IPS-18a (cell line): ENCODE results near the gene TLE4.
"Not testable (repeated sequence)": the region's sequence is repeated elsewhere in the genome, so short reads cannot be mapped to it uniquely, and the experiment has no call there.

ENCODE experiments used
- H3K27ac ChIP-seq: one replicate; pipeline ENCODE4 v1.5.1; 2013; ENCODE audit warnings: low read length
- H3K27me3 ChIP-seq: one replicate; pipeline ENCODE4 v1.6.1; 2013; ENCODE audit warnings: mild to moderate bottlenecking, low read length; ENCODE audit not compliant: control insufficient read depth, insufficient read depth
- H3K36me3 ChIP-seq: one replicate; pipeline ENCODE4 v1.6.1; 2013; ENCODE audit warnings: low read depth, low read length; ENCODE audit not compliant: control insufficient read depth
- H3K4me1 ChIP-seq: one replicate; pipeline ENCODE4 v1.6.1; 2013; ENCODE audit warnings: low read depth, low read length; ENCODE audit not compliant: control insufficient read depth
- H3K4me3 ChIP-seq: one replicate; pipeline ENCODE4 v1.5.1; 2013; ENCODE audit warnings: low read length
- H3K9ac ChIP-seq: one replicate; pipeline ENCODE4 v1.6.1; 2013; ENCODE audit warnings: mild to moderate bottlenecking, low read length, moderate library complexity
- H3K9me3 ChIP-seq: one replicate; pipeline ENCODE4 v1.6.1; 2013; ENCODE audit warnings: low read depth, low read length; ENCODE audit not compliant: control insufficient read depth

Gene TLE4

GRCh38 chr9:79630521-79631403 is 59.0 kb downstream of the TLE4 start:
- Histone ChIP-seq H3K9me3 (no peaks in the 10 kb centered on the region), H3K27me3 (no peaks in the 10 kb centered on the region), H3K36me3 (no peaks in the 10 kb centered on the region), H3K27ac (no peak overlapping the region), H3K4me3 (no peak overlapping the region), H3K9ac (no peak overlapping the region), H3K4me1 (peaks cover 10% of the 10 kb centered on the region)

GRCh38 chr9:79632060-79632459 is 60.3 kb downstream of the TLE4 start:
- Histone ChIP-seq H3K27ac (no peak overlapping the region), H3K4me3 (no peak overlapping the region), H3K4me1 (peaks cover 10% of the 10 kb centered on the region), H3K9ac (no peak overlapping the region), H3K27me3 (no peaks in the 10 kb centered on the region), H3K36me3 (no peaks in the 10 kb centered on the region), H3K9me3 (no peaks in the 10 kb centered on the region)

GRCh38 chr9:79632705-79633104 is 60.9 kb downstream of the TLE4 start:
- Histone ChIP-seq H3K27ac (no peak overlapping the region), H3K4me3 (no peak overlapping the region), H3K9me3 (no peaks in the 10 kb centered on the region), H3K36me3 (no peaks in the 10 kb centered on the region), H3K27me3 (no peaks in the 10 kb centered on the region), H3K4me1 (peaks cover 10% of the 10 kb centered on the region), H3K9ac (no peak overlapping the region)

GRCh38 chr9:79633558-79633957 is 61.8 kb downstream of the TLE4 start:
- Histone ChIP-seq H3K36me3 (no peaks in the 10 kb centered on the region), H3K27ac (no peak overlapping the region), H3K9ac (no peak overlapping the region), H3K9me3 (no peaks in the 10 kb centered on the region), H3K27me3 (no peaks in the 10 kb centered on the region), H3K4me1 (peaks cover 6% of the 10 kb centered on the region), H3K4me3 (no peak overlapping the region)

GRCh38 chr9:79637177-79637925 is 65.6 kb downstream of the TLE4 start:
- Histone ChIP-seq H3K27me3 (no peaks in the 10 kb centered on the region), H3K9me3 (no peaks in the 10 kb centered on the region), H3K36me3 (no peaks in the 10 kb centered on the region), H3K4me1 (peaks cover 6% of the 10 kb centered on the region), H3K4me3 (no peak overlapping the region), H3K27ac (no peak overlapping the region), H3K9ac (no peak overlapping the region)

GRCh38 chr9:79638806-79639205 is 67.0 kb downstream of the TLE4 start:
- no peak overlapping the region for H3K27ac ChIP-seq
- no peaks in the 10 kb centered on the region for H3K4me1 ChIP-seq
- no peaks in the 10 kb centered on the region for H3K36me3 ChIP-seq
- no peak overlapping the region for H3K4me3 ChIP-seq
- no peaks in the 10 kb centered on the region for H3K27me3 ChIP-seq
- H3K9ac ChIP-seq, result no peak overlapping the region
- H3K9me3 ChIP-seq, result no peaks in the 10 kb centered on the region

GRCh38 chr9:79639354-79639753 is 67.6 kb downstream of the TLE4 start:
- Histone ChIP-seq H3K9ac (no peak overlapping the region), H3K27ac (no peak overlapping the region), H3K9me3 (no peaks in the 10 kb centered on the region), H3K27me3 (no peaks in the 10 kb centered on the region), H3K4me1 (no peaks in the 10 kb centered on the region), H3K4me3 (no peak overlapping the region), H3K36me3 (no peaks in the 10 kb centered on the region)

- H3K9me3 ChIP-seq, H3K4me1 ChIP-seq, H3K4me3 ChIP-seq, H3K27me3 ChIP-seq, H3K36me3 ChIP-seq, H3K27ac ChIP-seq, H3K9ac ChIP-seq: not testable (repeated sequence)
Observed at GRCh38 chr9:79640067-79640466, 68.3 kb downstream of the TLE4 start.

- Histone ChIP-seq H3K27ac (no peak overlapping the region), H3K27me3 (no peaks in the 10 kb centered on the region), H3K4me1 (no peaks in the 10 kb centered on the region), H3K9ac (no peak overlapping the region), H3K4me3 (no peak overlapping the region), H3K36me3 (no peaks in the 10 kb centered on the region), H3K9me3 (no peaks in the 10 kb centered on the region)
Observed at GRCh38 chr9:79641070-79641469, 69.3 kb downstream of the TLE4 start.

GRCh38 chr9:79642671-79643070 is 70.9 kb downstream of the TLE4 start:
- Histone ChIP-seq H3K4me1 (no peaks in the 10 kb centered on the region), H3K27me3 (no peaks in the 10 kb centered on the region), H3K36me3 (no peaks in the 10 kb centered on the region), H3K27ac (no peak overlapping the region), H3K4me3 (no peak overlapping the region), H3K9me3 (no peaks in the 10 kb centered on the region), H3K9ac (no peak overlapping the region)

- Histone ChIP-seq H3K4me3 (no peak overlapping the region), H3K27ac (no peak overlapping the region), H3K4me1 (no peaks in the 10 kb centered on the region), H3K27me3 (no peaks in the 10 kb centered on the region), H3K9ac (no peak overlapping the region), H3K9me3 (no peaks in the 10 kb centered on the region), H3K36me3 (no peaks in the 10 kb centered on the region)
Observed at GRCh38 chr9:79644048-79644447, 72.3 kb downstream of the TLE4 start.

- Histone ChIP-seq H3K36me3 (no peaks in the 10 kb centered on the region), H3K27ac (no peak overlapping the region), H3K27me3 (no peaks in the 10 kb centered on the region), H3K9me3 (no peaks in the 10 kb centered on the region), H3K9ac (no peak overlapping the region), H3K4me1 (no peaks in the 10 kb centered on the region), H3K4me3 (no peak overlapping the region)
Observed at GRCh38 chr9:79644601-79645000, 72.8 kb downstream of the TLE4 start.
